HL-60 (cell line): ENCODE results near the gene RBM22.

Experiments used
- DNase-seq, 2 experiments: peaks; one replicate each; pipeline ENCODE4 v3.0.0-alpha.2; 2010 to 2020; ENCODE audit warnings: low read depth in 1 of 2, low spot score in 1 of 2
- H3K27ac ChIP-seq: fragments of 250-450 bp; sonication (Bioruptor Pico); replicated peaks from 2 replicates; pipeline ENCODE4 v1.5.1; 2020; ENCODE audit warnings: mild to moderate bottlenecking, moderate library complexity
- H3K27me3 ChIP-seq: fragments of 250-450 bp; sonication (Bioruptor Pico); 2 replicates; pipeline ENCODE4 v1.5.1; 2021; ENCODE audit warnings: mild to moderate bottlenecking, moderate library complexity; ENCODE audit not compliant: insufficient read depth, poor library complexity, severe bottlenecking
- H3K4me3 ChIP-seq: replicated peaks from 2 replicates; pipeline ENCODE4 v1.5.1; 2011; ENCODE audit warnings: mild to moderate bottlenecking, control low read depth, low read length; ENCODE audit not compliant: insufficient read depth
- GABPA ChIP-seq: IDR thresholded peaks from 2 replicates; pipeline ENCODE4 v1.6.1; 2012; ENCODE audit warnings: low read depth
- POLR2AphosphoS5 ChIP-seq: IDR thresholded peaks from 2 replicates; pipeline ENCODE4 v1.6.1; 2012; ENCODE audit warnings: low read depth
- SPI1 ChIP-seq: IDR thresholded peaks from 2 replicates; pipeline ENCODE4 v1.6.1; 2012; ENCODE audit warnings: low read depth, mild to moderate bottlenecking, borderline replicate concordance
- TF ChIP-seq, protein P1 (sequence below): IDR thresholded peaks from 2 replicates; pipeline ENCODE4 v1.6.1; 2012; ENCODE audit warnings: low read depth; ENCODE audit not compliant: insufficient replicate concordance
- TF ChIP-seq, protein P2 (sequence below): IDR thresholded peaks from one replicate; pipeline ENCODE4 v1.5.1; 2011; ENCODE audit warnings: low read length, control low read depth, inconsistent platforms; ENCODE audit not compliant: insufficient read depth

Gene RBM22

DNA sequence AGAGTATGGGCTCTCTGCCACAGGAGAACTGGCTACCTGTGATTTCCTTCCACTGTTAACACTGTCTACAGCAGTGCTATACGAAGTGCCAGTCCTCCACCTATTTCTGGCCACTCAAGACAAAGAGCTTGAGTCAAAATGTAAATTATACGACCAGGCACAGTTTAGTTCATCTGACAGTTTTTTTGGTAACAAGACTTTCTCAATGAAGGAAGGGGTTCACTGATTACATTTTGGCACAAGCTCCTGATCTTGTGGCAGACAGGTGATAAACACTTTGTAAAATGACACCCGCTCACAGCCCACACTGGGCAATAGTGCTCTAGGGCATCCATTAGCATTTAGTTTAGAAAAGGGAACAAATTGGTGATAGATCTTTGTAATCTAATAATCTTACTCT lies 8.6 kb downstream of the RBM22 start:
- no peak for DNase-seq
- TF ChIP-seq SPI1 = no peak
- TF ChIP-seq POLR2AphosphoS5 = no peak
- TF ChIP-seq, protein P1, sequence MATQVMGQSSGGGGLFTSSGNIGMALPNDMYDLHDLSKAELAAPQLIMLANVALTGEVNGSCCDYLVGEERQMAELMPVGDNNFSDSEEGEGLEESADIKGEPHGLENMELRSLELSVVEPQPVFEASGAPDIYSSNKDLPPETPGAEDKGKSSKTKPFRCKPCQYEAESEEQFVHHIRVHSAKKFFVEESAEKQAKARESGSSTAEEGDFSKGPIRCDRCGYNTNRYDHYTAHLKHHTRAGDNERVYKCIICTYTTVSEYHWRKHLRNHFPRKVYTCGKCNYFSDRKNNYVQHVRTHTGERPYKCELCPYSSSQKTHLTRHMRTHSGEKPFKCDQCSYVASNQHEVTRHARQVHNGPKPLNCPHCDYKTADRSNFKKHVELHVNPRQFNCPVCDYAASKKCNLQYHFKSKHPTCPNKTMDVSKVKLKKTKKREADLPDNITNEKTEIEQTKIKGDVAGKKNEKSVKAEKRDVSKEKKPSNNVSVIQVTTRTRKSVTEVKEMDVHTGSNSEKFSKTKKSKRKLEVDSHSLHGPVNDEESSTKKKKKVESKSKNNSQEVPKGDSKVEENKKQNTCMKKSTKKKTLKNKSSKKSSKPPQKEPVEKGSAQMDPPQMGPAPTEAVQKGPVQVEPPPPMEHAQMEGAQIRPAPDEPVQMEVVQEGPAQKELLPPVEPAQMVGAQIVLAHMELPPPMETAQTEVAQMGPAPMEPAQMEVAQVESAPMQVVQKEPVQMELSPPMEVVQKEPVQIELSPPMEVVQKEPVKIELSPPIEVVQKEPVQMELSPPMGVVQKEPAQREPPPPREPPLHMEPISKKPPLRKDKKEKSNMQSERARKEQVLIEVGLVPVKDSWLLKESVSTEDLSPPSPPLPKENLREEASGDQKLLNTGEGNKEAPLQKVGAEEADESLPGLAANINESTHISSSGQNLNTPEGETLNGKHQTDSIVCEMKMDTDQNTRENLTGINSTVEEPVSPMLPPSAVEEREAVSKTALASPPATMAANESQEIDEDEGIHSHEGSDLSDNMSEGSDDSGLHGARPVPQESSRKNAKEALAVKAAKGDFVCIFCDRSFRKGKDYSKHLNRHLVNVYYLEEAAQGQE = no peak
- Histone ChIP-seq H3K4me3 (no peak overlapping the region), H3K27me3 (no peaks in the 10 kb centered on the region), H3K27ac (no peak overlapping the region)

DNA sequence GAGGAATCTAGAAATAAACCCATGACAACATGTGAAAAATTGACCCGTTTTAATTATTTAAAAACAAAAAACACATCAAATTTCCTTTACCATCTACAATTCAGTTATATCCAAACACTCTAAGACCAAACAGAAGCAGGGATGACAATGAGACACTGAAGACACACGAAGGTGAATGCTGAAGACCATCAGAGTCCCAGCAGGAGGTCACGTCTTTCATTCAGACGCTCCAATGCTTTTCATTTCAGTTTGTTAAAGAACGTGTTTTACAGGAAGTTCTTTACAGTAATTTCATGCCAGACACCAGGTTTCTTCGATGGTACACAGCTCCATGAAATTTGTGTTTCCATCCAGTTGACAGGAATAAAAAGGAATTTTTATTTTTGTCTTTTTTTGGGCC lies 10.1 kb downstream of the RBM22 start:
- Histone ChIP-seq H3K27me3 (no peaks in the 10 kb centered on the region), H3K27ac (no peak overlapping the region), H3K4me3 (no peak overlapping the region)
- TF ChIP-seq, protein P2, sequence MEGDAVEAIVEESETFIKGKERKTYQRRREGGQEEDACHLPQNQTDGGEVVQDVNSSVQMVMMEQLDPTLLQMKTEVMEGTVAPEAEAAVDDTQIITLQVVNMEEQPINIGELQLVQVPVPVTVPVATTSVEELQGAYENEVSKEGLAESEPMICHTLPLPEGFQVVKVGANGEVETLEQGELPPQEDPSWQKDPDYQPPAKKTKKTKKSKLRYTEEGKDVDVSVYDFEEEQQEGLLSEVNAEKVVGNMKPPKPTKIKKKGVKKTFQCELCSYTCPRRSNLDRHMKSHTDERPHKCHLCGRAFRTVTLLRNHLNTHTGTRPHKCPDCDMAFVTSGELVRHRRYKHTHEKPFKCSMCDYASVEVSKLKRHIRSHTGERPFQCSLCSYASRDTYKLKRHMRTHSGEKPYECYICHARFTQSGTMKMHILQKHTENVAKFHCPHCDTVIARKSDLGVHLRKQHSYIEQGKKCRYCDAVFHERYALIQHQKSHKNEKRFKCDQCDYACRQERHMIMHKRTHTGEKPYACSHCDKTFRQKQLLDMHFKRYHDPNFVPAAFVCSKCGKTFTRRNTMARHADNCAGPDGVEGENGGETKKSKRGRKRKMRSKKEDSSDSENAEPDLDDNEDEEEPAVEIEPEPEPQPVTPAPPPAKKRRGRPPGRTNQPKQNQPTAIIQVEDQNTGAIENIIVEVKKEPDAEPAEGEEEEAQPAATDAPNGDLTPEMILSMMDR = no peak
- TF ChIP-seq, protein P1 = no peak
- no peak for TF ChIP-seq POLR2AphosphoS5
- TF ChIP-seq SPI1 = no peak
- TF ChIP-seq GABPA = no peak
- DNase-seq = no peak

DNA sequence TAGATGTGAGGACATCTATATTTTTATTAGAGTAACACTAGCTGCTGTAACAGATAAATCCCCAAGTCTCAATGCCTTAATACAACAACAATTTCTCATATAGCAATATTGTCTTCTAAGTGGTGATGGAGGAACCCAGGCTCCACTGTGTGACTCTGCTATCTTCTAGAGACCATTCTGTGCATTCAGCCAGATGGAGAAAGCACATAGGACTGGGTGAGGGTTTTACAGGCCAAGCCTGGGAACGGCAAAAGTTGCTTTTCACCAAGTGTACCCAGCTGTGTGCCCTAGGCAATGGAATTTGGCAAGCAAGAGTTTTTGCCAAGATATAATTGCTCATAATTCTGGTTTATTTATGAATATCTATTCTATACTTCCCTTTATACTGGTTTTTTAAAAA lies 11.7 kb downstream of the RBM22 start:
- H3K4me3 ChIP-seq = no peak overlapping the region
- TF ChIP-seq SPI1 (no peak), POLR2AphosphoS5 (no peak), GABPA (no peak)
- TF ChIP-seq, protein P2 = no peak
- TF ChIP-seq, protein P1 = no peak
- H3K27ac ChIP-seq = no peak overlapping the region
- no peaks in the 10 kb centered on the region for H3K27me3 ChIP-seq
- DNase-seq = no peak

DNA sequence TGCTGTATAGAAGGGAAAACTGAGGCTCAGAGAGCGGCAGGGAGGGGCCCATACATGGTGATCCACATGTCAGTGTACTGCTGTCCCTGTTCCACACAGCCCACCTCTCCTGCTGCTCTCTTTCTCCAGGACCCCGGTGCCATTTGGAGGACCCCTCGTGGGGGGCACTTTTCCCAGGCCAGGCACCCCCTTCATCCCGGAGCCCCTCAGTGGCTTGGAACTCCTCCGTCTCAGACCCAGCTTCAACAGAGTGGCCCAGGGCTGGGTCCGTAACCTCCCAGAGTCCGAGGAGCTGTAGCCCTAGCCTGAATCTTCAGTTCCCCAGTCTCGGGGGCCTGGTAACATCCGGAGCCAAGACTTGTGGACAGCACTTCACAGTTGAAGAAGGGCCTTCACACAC lies 24.3 kb downstream of the RBM22 start:
- TF ChIP-seq, protein P2 = no peak
- TF ChIP-seq POLR2AphosphoS5 (no peak), SPI1 (no peak), GABPA (no peak)
- TF ChIP-seq, protein P1 = no peak
- peaks cover 3% of the 10 kb centered on the region for H3K27me3 ChIP-seq
- H3K27ac ChIP-seq = no peak overlapping the region
- no peak overlapping the region for H3K4me3 ChIP-seq
- no peak for DNase-seq
